HEK293 (cell line): Measurements from ENCODE around the gene ZBED5.

Source experiments
- CTCF ChIA-PET: fragments of 350-600 bp; formaldehyde crosslinking; extraction: SDS; loops from one replicate; lab custom pipeline; 2021; ENCODE audit warnings: antibody characterized with exemption; lab: Yijun Ruan, JAX
- POLR2A ChIA-PET: fragments of 300-600 bp; formaldehyde crosslinking; extraction: SDS; loops from one replicate; lab custom pipeline; 2020; ENCODE audit warnings: antibody characterized with exemption, inconsistent platforms; lab: Yijun Ruan, JAX
- H3K27ac ChIP-seq: fragments of 200-500 bp; sonication (Bioruptor generic); 2 replicates; pipeline ENCODE4 v1.5.1; 2014; ENCODE audit warnings: low read depth, low read length, control low read depth, inconsistent platforms; ENCODE audit errors: extremely low read depth
- H3K36me3 ChIP-seq, 2 experiments: fragments of 200-500 bp in 1 of 2; sonication (Bioruptor generic) in 1 of 2; 1 replicate in 1 of 2; 2 replicates in 1 of 2; pipeline ENCODE4 v1.5.1; 2014 to 2017; ENCODE audit warnings: inconsistent platforms in 2 of 2, low read length in 2 of 2; ENCODE audit not compliant: control insufficient read depth in 2 of 2, insufficient read depth in 1 of 2
- H3K4me1 ChIP-seq: fragments of 200-500 bp; sonication (Bioruptor generic); 2 replicates; pipeline ENCODE4 v1.5.1; 2014; ENCODE audit warnings: mild to moderate bottlenecking, low read length, inconsistent platforms; ENCODE audit not compliant: control insufficient read depth, insufficient read depth
- H3K4me3 ChIP-seq: 2 replicates; pipeline ENCODE4 v1.5.1; 2011; ENCODE audit warnings: low read depth, mild to moderate bottlenecking, control low read depth, low read length, moderate library complexity
- H3K9me3 ChIP-seq: fragments of 200-500 bp; sonication (Bioruptor generic); 2 replicates; pipeline ENCODE4 v1.5.1; 2014; ENCODE audit warnings: low read depth, low read length, inconsistent platforms; ENCODE audit not compliant: control insufficient read depth, insufficient read depth
- AEBP2 ChIP-seq: fragments of 450-650 bp; formaldehyde crosslinking; IDR thresholded peaks from 2 replicates; pipeline ENCODE4 v1.5.1; 2016; ENCODE audit warnings: missing biosample characterization, missing genetic modification characterization, borderline replicate concordance
- CTCF ChIP-seq: fragments of 450-650 bp; formaldehyde crosslinking; IDR thresholded peaks from 2 replicates; pipeline ENCODE4 v1.5.1; 2016; ENCODE audit warnings: missing biosample characterization, missing genetic modification characterization
- ELK4 ChIP-seq: IDR thresholded peaks from 2 replicates; pipeline ENCODE4 v1.6.1; 2011; ENCODE audit warnings: mild to moderate bottlenecking, low read depth, low read length, borderline replicate concordance
- GLIS1 ChIP-seq: fragments of 450-650 bp; formaldehyde crosslinking; IDR thresholded peaks from 2 replicates; pipeline ENCODE4 v1.5.1; 2016; ENCODE audit warnings: missing biosample characterization, missing genetic modification characterization
- KLF9 ChIP-seq: fragments of 450-650 bp; formaldehyde crosslinking; IDR thresholded peaks from 2 replicates; pipeline ENCODE4 v1.5.1; 2016; ENCODE audit warnings: missing biosample characterization, missing genetic modification characterization, low read depth
- ZBTB20 ChIP-seq: fragments of 450-650 bp; formaldehyde crosslinking; IDR thresholded peaks from 2 replicates; pipeline ENCODE4 v1.5.1; 2016; ENCODE audit warnings: missing biosample characterization, missing genetic modification characterization
- ZFP3 ChIP-seq: fragments of 450-650 bp; formaldehyde crosslinking; IDR thresholded peaks from 2 replicates; pipeline ENCODE4 v1.5.1; 2016; ENCODE audit warnings: low read depth, missing biosample characterization, missing genetic modification characterization
- ZNF239 ChIP-seq: fragments of 450-650 bp; formaldehyde crosslinking; IDR thresholded peaks from 2 replicates; pipeline ENCODE4 v1.5.1; 2016; ENCODE audit warnings: missing biosample characterization, missing genetic modification characterization
- ZNF555 ChIP-seq: fragments of 450-650 bp; formaldehyde crosslinking; conservative IDR thresholded peaks from 2 replicates; pipeline ENCODE4 v1.5.1; 2017; ENCODE audit warnings: missing biosample characterization, mild to moderate bottlenecking, missing genetic modification characterization, inconsistent platforms
- ZNF843 ChIP-seq: fragments of 450-650 bp; formaldehyde crosslinking; IDR thresholded peaks from 2 replicates; pipeline ENCODE4 v1.5.1; 2016; ENCODE audit warnings: missing biosample characterization, missing genetic modification characterization
- TF ChIP-seq, protein P1 (sequence below): fragments of 450-650 bp; formaldehyde crosslinking; IDR thresholded peaks from 2 replicates; pipeline ENCODE4 v1.5.1; 2016; ENCODE audit warnings: missing biosample characterization, missing genetic modification characterization
- TF ChIP-seq, protein P2 (sequence below): fragments of 450-650 bp; formaldehyde crosslinking; IDR thresholded peaks from 2 replicates; pipeline ENCODE4 v1.5.0; 2017; ENCODE audit warnings: missing biosample characterization, missing genetic modification characterization, borderline replicate concordance
- TF ChIP-seq, protein P3 (sequence below): fragments of 450-650 bp; formaldehyde crosslinking; IDR thresholded peaks from 2 replicates; pipeline ENCODE4 v1.5.1; 2016; ENCODE audit warnings: missing biosample characterization, missing genetic modification characterization

The ZBED5 gene

DNA sequence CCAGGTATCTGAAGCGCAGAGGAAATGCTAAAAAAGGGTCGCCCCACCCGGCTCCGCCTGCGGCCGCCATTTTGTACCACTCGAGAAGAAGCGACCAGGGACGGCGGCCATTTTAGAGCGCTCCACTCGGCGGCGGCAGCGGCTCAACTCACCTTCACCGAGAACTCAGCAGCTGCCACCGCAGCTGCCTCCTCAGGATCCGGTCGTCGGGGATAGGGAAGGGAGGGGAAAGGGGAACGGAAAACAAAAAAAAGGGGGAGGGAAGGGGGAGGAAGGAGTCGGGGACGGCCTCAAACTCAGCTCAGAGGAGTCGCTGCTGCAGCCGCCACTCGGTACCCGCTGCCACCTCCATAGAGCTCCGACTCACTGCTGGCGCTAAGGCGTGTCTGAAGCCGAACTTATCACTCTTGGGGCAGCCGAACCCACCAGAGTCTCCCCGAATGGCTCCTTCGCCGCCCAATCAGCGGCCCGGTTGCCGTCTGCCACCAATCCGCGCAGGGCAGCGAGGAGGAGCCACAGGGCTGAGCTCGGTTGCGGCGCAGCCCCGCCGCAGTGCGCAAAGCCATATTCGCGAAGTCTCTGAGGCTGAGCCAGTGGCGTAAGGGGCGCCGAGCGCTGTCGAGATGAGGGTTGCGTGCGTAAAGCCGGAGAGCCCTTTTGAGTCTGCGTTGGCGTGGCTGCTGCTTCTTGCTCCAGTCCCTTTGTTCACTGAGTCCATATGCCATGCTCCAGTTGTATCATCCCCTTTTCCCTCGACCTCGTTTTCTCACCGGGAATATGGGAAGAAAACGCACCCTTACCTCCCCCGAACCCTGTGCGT is 49.1 kb downstream of the ZBED5 start, which contains the start of gene EIF4G2 (continued):
- TF ChIP-seq, protein P1, sequence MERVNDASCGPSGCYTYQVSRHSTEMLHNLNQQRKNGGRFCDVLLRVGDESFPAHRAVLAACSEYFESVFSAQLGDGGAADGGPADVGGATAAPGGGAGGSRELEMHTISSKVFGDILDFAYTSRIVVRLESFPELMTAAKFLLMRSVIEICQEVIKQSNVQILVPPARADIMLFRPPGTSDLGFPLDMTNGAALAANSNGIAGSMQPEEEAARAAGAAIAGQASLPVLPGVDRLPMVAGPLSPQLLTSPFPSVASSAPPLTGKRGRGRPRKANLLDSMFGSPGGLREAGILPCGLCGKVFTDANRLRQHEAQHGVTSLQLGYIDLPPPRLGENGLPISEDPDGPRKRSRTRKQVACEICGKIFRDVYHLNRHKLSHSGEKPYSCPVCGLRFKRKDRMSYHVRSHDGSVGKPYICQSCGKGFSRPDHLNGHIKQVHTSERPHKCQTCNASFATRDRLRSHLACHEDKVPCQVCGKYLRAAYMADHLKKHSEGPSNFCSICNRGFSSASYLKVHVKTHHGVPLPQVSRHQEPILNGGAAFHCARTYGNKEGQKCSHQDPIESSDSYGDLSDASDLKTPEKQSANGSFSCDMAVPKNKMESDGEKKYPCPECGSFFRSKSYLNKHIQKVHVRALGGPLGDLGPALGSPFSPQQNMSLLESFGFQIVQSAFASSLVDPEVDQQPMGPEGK (tag by site-specific recombination): no peak; the same call in 1 of the 2 replicates
- TF ChIP-seq ZFP3 (tag by site-specific recombination) (no peak), ZNF239 (tag by site-specific recombination) (no peak), AEBP2 (tag by site-specific recombination) (no peak), CTCF (peak; percentile 13; the same call in 1 of the 2 replicates), KLF9 (tag by site-specific recombination) (peak; percentile 57), ZNF555 (tag by site-specific recombination) (no peak), GLIS1 (no peak), ELK4 (no peak), ZNF843 (peak; percentile 69)
- TF ChIP-seq, protein P2, sequence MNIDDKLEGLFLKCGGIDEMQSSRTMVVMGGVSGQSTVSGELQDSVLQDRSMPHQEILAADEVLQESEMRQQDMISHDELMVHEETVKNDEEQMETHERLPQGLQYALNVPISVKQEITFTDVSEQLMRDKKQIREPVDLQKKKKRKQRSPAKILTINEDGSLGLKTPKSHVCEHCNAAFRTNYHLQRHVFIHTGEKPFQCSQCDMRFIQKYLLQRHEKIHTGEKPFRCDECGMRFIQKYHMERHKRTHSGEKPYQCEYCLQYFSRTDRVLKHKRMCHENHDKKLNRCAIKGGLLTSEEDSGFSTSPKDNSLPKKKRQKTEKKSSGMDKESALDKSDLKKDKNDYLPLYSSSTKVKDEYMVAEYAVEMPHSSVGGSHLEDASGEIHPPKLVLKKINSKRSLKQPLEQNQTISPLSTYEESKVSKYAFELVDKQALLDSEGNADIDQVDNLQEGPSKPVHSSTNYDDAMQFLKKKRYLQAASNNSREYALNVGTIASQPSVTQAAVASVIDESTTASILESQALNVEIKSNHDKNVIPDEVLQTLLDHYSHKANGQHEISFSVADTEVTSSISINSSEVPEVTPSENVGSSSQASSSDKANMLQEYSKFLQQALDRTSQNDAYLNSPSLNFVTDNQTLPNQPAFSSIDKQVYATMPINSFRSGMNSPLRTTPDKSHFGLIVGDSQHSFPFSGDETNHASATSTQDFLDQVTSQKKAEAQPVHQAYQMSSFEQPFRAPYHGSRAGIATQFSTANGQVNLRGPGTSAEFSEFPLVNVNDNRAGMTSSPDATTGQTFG (tag by site-specific recombination): no peak
- TF ChIP-seq, all 188 proteins: peak for 61

DNA sequence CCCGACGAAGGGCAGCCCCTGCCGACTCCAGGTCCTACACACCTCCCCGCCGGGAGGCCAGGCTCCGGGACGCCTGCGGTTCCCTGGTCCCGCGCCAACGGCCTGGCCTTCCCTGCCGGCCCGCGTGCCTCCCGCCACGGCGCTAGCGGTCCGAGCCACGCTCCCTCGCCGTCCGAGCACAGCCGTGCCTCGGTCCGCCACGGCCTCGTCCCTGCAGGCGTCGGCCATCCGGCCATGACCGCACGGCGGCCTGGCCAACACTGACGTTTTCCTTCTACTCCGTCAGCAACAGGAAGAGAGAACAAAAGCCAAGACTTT is 49.7 kb downstream of the ZBED5 start:
- Histone ChIP-seq H3K4me3 (peak overlapping the region; percentile 99), H3K27ac (peak overlapping the region; percentile 90), H3K9me3 (no peaks in the 10 kb centered on the region), H3K4me1 (no peaks in the 10 kb centered on the region), H3K36me3 (peaks cover 8 to 46% of the 10 kb centered on the region in 2 experiments)
- ChIA-PET CTCF (interaction anchor here (1.0 to 1.6 kb wide), 4 partner anchors 13 to 38 kb away, joined by 3 to 5 read pairs (median 4); no protein-coding TSS in a partner anchor), POLR2A (interaction anchor here (0.6 to 3.6 kb wide), 48 partner anchors 10 to 1719 kb away, joined by 3 to 194 read pairs (median 10); partner anchors contain the start of genes ADM, CTR9, GALNT18 and RNF141)
- TF ChIP-seq, protein P3, sequence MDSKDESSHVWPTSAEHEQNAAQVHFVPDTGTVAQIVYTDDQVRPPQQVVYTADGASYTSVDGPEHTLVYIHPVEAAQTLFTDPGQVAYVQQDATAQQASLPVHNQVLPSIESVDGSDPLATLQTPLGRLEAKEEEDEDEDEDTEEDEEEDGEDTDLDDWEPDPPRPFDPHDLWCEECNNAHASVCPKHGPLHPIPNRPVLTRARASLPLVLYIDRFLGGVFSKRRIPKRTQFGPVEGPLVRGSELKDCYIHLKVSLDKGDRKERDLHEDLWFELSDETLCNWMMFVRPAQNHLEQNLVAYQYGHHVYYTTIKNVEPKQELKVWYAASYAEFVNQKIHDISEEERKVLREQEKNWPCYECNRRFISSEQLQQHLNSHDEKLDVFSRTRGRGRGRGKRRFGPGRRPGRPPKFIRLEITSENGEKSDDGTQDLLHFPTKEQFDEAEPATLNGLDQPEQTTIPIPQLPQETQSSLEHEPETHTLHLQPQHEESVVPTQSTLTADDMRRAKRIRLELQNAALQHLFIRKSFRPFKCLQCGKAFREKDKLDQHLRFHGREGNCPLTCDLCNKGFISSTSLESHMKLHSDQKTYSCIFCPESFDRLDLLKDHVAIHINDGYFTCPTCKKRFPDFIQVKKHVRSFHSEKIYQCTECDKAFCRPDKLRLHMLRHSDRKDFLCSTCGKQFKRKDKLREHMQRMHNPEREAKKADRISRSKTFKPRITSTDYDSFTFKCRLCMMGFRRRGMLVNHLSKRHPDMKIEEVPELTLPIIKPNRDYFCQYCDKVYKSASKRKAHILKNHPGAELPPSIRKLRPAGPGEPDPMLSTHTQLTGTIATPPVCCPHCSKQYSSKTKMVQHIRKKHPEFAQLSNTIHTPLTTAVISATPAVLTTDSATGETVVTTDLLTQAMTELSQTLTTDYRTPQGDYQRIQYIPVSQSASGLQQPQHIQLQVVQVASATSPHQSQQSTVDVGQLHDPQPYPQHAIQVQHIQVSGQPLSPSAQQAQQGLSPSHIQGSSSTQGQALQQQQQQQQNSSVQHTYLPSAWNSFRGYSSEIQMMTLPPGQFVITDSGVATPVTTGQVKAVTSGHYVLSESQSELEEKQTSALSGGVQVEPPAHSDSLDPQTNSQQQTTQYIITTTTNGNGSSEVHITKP (tag by site-specific recombination): no peak
- TF ChIP-seq GLIS1: 0 out of 2 replicates have a peak, but pooled peaks have one; percentile 3
- TF ChIP-seq ZBTB20 (tag by site-specific recombination): 0 out of 2 replicates have a peak, but pooled peaks have one; percentile 4
